Gastroesophageal sphincter (tissue), 4 donors: ENCODE results near the gene PALD1. TPM values are rescaled to one million over a fixed set of nuclear protein-coding genes. Genes with fewer than 3 reads are reported as not detected.

ENCODE experiments used
- ATAC-seq: fragments of 150-250 bp; one replicate; pipeline ENCODE4 v1.9.1; 2016; ENCODE audit warnings: mild to moderate bottlenecking, moderate library complexity
- H3K27ac ChIP-seq, 4 donors: fragments of 200-600 bp; sonication (generic) in 3 of 4; 1 replicate in 3 of 4; 2 replicates in 1 of 4; pipeline ENCODE4 v1.5.1; 2016 to 2019
- H3K27me3 ChIP-seq: fragments of 200-600 bp; sonication (generic); one replicate; pipeline ENCODE4 v1.5.1; 2019
- H3K36me3 ChIP-seq, 2 donors: fragments of 200-600 bp; sonication (generic); one replicate each; pipeline ENCODE4 v1.5.1; 2019; ENCODE audit warnings: control low read depth in 1 of 2
- H3K4me1 ChIP-seq, 3 donors: fragments of 200-600 bp; sonication (generic); 1 replicate in 2 of 3; 2 replicates in 1 of 3; pipeline ENCODE4 v1.5.1; 2016 to 2019; ENCODE audit warnings: control low read depth in 2 of 3
- H3K4me3 ChIP-seq, 2 donors: fragments of 200-600 bp; sonication (generic); one replicate each; pipeline ENCODE4 v1.5.1; 2019; ENCODE audit warnings: mild to moderate bottlenecking in 1 of 2, moderate library complexity in 1 of 2
- H3K9me3 ChIP-seq, 3 donors: fragments of 200-600 bp; sonication (generic); one replicate each; pipeline ENCODE4 v1.5.1; 2017 to 2019; ENCODE audit warnings: control low read depth in 2 of 3
- CTCF ChIP-seq, 4 experiments: fragments of 200-600 bp in 2 of 4; fragments of 450-650 bp in 2 of 4; sonication (generic) in 1 of 4; IDR thresholded peaks; one replicate each; pipeline ENCODE4 v1.5.1; 2017 to 2019; ENCODE audit warnings: antibody characterized with exemption in 4 of 4, mild to moderate bottlenecking in 2 of 4, moderate library complexity in 2 of 4
- EP300 ChIP-seq: sonication (generic); formaldehyde crosslinking; IDR thresholded peaks from one replicate; pipeline ENCODE4 v1.6.1; 2017; ENCODE audit warnings: antibody characterized with exemption, mild to moderate bottlenecking
- POLR2A ChIP-seq, 2 donors: fragments of 450-650 bp; IDR thresholded peaks; one replicate each; pipeline ENCODE4 v1.6.1; 2017; ENCODE audit warnings: antibody characterized with exemption in 2 of 2, mild to moderate bottlenecking in 2 of 2, moderate library complexity in 1 of 2
- POLR2AphosphoS5 ChIP-seq: sonication (generic); formaldehyde crosslinking; IDR thresholded peaks from one replicate; pipeline ENCODE4 v1.6.1; 2017; ENCODE audit warnings: antibody characterized with exemption
- WGBS, 2 donors: methylation state at CpG; one replicate each; pipeline ENCODE4 v1.1.5; 2018; ENCODE audit warnings: low coverage in 1 of 2; 5-methylcytosine and 5-hydroxymethylcytosine counted together
- total RNA-seq, 4 donors: library from RNA; depleted of rRNA; stranded (reverse); fragments of >200 nt; gene quantifications; one replicate each; pipeline ENCODE4 v1.1.0, GENCODE V29; 2016

The PALD1 gene
- total RNA-seq, 4 donors from 2014 or later = 12.5 to 19.8 (median 14.7) TPM

- no peak for TF ChIP-seq CTCF (IDR thresholded peaks at IDR 0.05)
- TF ChIP-seq POLR2AphosphoS5 = no peak
- TF ChIP-seq POLR2A (IDR thresholded peaks at IDR 0.05) = no peak
- no peak for TF ChIP-seq EP300
- H3K9me3 ChIP-seq = no peaks in the 10 kb centered on the region
- H3K27me3 ChIP-seq = no peaks in the 10 kb centered on the region
- WGBS, 2 donors = 0% methylated on average over 1 of the region's 3 CpGs; no CpG with 5 or more reads in 1 of the 2 donors
- no peak overlapping the region for H3K27ac ChIP-seq
- H3K36me3 ChIP-seq = peaks cover 0 to 46% of the 10 kb centered on the region in 2 donors
- ATAC-seq = no peak
- H3K4me1 ChIP-seq = peaks cover 0 to 16% (median 0%) of the 10 kb centered on the region in 3 donors
- no peak overlapping the region for H3K4me3 ChIP-seq
Measured at GRCh38 chr10:70546584-70546983, 68.0 kb downstream of the PALD1 start.

GRCh38 chr10:70549351-70549961 is 70.9 kb downstream of the PALD1 start:
- TF ChIP-seq POLR2AphosphoS5 (no peak), EP300 (no peak), POLR2A (IDR thresholded peaks at IDR 0.05) (no peak), CTCF (IDR thresholded peaks at IDR 0.05) (no peak)
- H3K9me3 ChIP-seq = no peaks in the 10 kb centered on the region
- H3K4me1 ChIP-seq = peaks cover 0 to 25% (median 0%) of the 10 kb centered on the region in 3 donors
- WGBS, 2 donors = 90 to 94% methylated on average over 2 to 4 of the region's 12 CpGs
- H3K36me3 ChIP-seq = peaks cover 0 to 58% of the 10 kb centered on the region in 2 donors
- ATAC-seq = no peak
- H3K27ac ChIP-seq = no peak overlapping the region
- H3K27me3 ChIP-seq = no peaks in the 10 kb centered on the region
- H3K4me3 ChIP-seq = no peak overlapping the region

- TF ChIP-seq CTCF (IDR thresholded peaks at IDR 0.05) = peak in 3 of 4 experiments; percentile 89 to 94 (median 91)
- TF ChIP-seq EP300 = no peak
- no peak for TF ChIP-seq POLR2A (IDR thresholded peaks at IDR 0.05)
- TF ChIP-seq POLR2AphosphoS5 = no peak
- Histone ChIP-seq H3K27me3 (no peaks in the 10 kb centered on the region), H3K36me3 (peaks cover 0 to 59% of the 10 kb centered on the region in 2 donors), H3K4me1 (peaks cover 0 to 25% (median 0%) of the 10 kb centered on the region in 3 donors), H3K4me3 (no peak overlapping the region), H3K27ac (no peak overlapping the region), H3K9me3 (no peaks in the 10 kb centered on the region)
- 60 to 100% methylated on average over 1 to 2 of the region's 3 CpGs for WGBS, 2 donors
- peak; percentile 55 for ATAC-seq
Measured at GRCh38 chr10:70549962-70550458, 71.4 kb downstream of the PALD1 start.

GRCh38 chr10:70550459-70550858 is 71.9 kb downstream of the PALD1 start:
- TF ChIP-seq POLR2A (IDR thresholded peaks at IDR 0.05) (no peak), POLR2AphosphoS5 (no peak), CTCF (IDR thresholded peaks at IDR 0.05) (no peak)
- WGBS, 2 donors = 71 to 77% methylated on average over 6 of the region's 6 CpGs

GRCh38 chr10:70551466-70551865 is 72.9 kb downstream of the PALD1 start:
- H3K4me1 ChIP-seq = peaks cover 0 to 25% (median 0%) of the 10 kb centered on the region in 3 donors
- WGBS, 2 donors = 27% methylated on average over 2 of the region's 2 CpGs; no CpG with 5 or more reads in 1 of the 2 donors
- no peaks in the 10 kb centered on the region for H3K27me3 ChIP-seq
- H3K4me3 ChIP-seq = no peak overlapping the region
- peaks cover 0 to 62% of the 10 kb centered on the region in 2 donors for H3K36me3 ChIP-seq
- no peaks in the 10 kb centered on the region for H3K9me3 ChIP-seq
- TF ChIP-seq POLR2AphosphoS5 (no peak), POLR2A (IDR thresholded peaks at IDR 0.05) (no peak), EP300 (no peak), CTCF (IDR thresholded peaks at IDR 0.05) (no peak)
- H3K27ac ChIP-seq = peak overlapping the region in 2 of 4 donors; percentile 2 to 14
- no peak for ATAC-seq

More at GRCh38 chr10:70550459-70550858, 71.9 kb downstream of the PALD1 start:
- H3K36me3 ChIP-seq = peaks cover 0 to 59% of the 10 kb centered on the region in 2 donors
- H3K4me3 ChIP-seq = no peak overlapping the region
- no peaks in the 10 kb centered on the region for H3K27me3 ChIP-seq
- ATAC-seq = no peak
- no peak overlapping the region for H3K27ac ChIP-seq
- no peaks in the 10 kb centered on the region for H3K9me3 ChIP-seq
- peaks cover 0 to 25% (median 0%) of the 10 kb centered on the region in 3 donors for H3K4me1 ChIP-seq
